H1 (cell line): ENCODE data around the gene SNX27. TPM values are rescaled to one million over a fixed set of nuclear protein-coding genes. Genes with fewer than 3 reads are reported as not detected.
A peak's percentile ranks its signal among the peaks of the same experiment; 100 is the strongest.

ENCODE experiments used
- CREB1 ChIP-seq: IDR thresholded peaks from 2 replicates; pipeline ENCODE4 v1.6.1; 2012; ENCODE audit warnings: inconsistent platforms
- CTBP2 ChIP-seq: IDR thresholded peaks from 2 replicates; pipeline ENCODE4 v1.7.0; 2011; ENCODE audit warnings: borderline replicate concordance, mild to moderate bottlenecking, moderate library complexity, mixed read lengths, low read length; ENCODE audit not compliant: insufficient read depth, insufficient read length
- JUN ChIP-seq: IDR thresholded peaks from 2 replicates; pipeline ENCODE4 v1.6.1; 2011; ENCODE audit warnings: low read depth, mild to moderate bottlenecking, improper control_type of control experiment, low read length
- KDM4A ChIP-seq: IDR thresholded peaks from one replicate; pipeline ENCODE4 v1.7.1; 2012; ENCODE audit warnings: low read depth, mild to moderate bottlenecking, moderate library complexity, low read length, inconsistent platforms; ENCODE audit not compliant: severe bottlenecking
- MAFK ChIP-seq: IDR thresholded peaks from 2 replicates; pipeline ENCODE4 v1.6.1; 2012; ENCODE audit warnings: low read depth, mild to moderate bottlenecking, improper control_type of control experiment, low read length
- MAX ChIP-seq: IDR thresholded peaks from 2 replicates; pipeline ENCODE4 v1.6.1; 2012; ENCODE audit warnings: inconsistent platforms
- RNF2 ChIP-seq: fragments of 200-900, 300-1000 bp; sonication (generic); IDR thresholded peaks from 2 replicates; pipeline ENCODE4 v1.7.1; 2016; ENCODE audit warnings: borderline replicate concordance, low read depth, mild to moderate bottlenecking, antibody characterized with exemption, low read length; ENCODE audit not compliant: poor library complexity, severe bottlenecking; ENCODE audit errors: missing control alignments
- SP4 ChIP-seq: IDR thresholded peaks from 2 replicates; pipeline ENCODE4 v1.6.1; 2012; ENCODE audit warnings: low read length, inconsistent platforms
- TAF7 ChIP-seq: optimal IDR thresholded peaks from 2 replicates; pipeline ENCODE3; 2011; ENCODE audit warnings: low read depth, mild to moderate bottlenecking, inconsistent platforms, low read length, moderate library complexity, borderline replicate concordance
- polyA plus RNA-seq, 7 experiments: library from polyadenylated mRNA; depleted of rRNA in 3 of 7; stranded (reverse) in 5 of 7; unstranded in 2 of 7; fragments of >200 nt in 5 of 7; fragments of 200-250 nt in 2 of 7; gene quantifications; 1 replicate in 5 of 7; 2 replicates in 1 of 7; 4 replicates in 1 of 7; pipeline versions ENCODE4 v1.2.1 to v1.2.3, GENCODE V29; 2011 to 2013; ENCODE audit warnings: missing spikeins in 2 of 7, mixed read lengths in 2 of 7
- total RNA-seq: library from RNA; stranded (reverse); fragmentation: NEBNext Ultra II Directional; extraction: Animal tissue kit (Norgen Biotek cat#: 25700); gene quantifications from 2 replicates; pipeline ENCODE4 v1.2.1, GENCODE V29; 2021

The SNX27 gene
- total and polyA plus RNA-seq, 2 of the 8 experiments (the other 6 are each of a cell fraction or from before 2014, with no cell fraction given), result 23.4 to 65.4 TPM

DNA sequence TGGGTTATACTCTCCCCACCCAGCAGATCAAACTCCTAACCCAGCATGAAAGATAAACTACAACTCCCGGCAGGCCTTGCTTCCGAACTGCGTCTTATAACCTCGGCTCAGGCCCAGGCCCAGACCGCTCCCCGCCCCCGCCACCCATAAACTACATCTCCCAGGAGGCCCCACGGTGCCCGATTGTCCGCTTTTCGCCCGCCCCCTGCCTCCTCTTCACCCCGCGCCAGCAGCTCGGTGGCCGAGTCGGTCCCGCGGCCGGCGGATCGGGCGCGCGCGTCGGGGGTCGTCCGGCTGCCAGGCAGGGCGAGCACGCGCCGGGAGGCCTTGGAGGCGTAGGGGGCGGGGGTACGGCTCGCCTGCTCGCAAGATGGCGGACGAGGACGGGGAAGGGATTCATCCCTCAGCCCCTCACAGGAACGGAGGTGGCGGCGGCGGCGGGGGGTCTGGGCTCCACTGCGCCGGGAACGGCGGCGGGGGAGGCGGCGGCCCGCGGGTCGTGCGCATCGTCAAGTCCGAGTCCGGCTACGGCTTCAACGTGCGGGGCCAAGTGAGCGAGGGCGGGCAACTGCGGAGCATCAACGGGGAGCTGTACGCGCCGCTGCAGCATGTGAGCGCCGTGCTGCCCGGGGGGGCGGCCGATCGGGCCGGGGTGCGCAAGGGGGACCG is at the start of gene SNX27 (continued):
- TF ChIP-seq MAX (no peak), CTBP2 (no peak), SP4 (no peak), TAF7 (peak; percentile 52), JUN (no peak), KDM4A (peak; percentile 41), CREB1 (peak; percentile 80), MAFK (no peak), RNF2 (no peak)
- TF ChIP-seq, all 59 proteins: peak for 16
